Esophagus squamous epithelium (tissue), 4 donors: ENCODE measurements around the gene PVRIG.

Source experiments
- POLR2A ChIP-seq, 4 donors: fragments of 450-650 bp; IDR thresholded peaks; one replicate each; pipeline ENCODE4 v1.6.1; 2017; ENCODE audit warnings: antibody characterized with exemption in 4 of 4, mild to moderate bottlenecking in 4 of 4, moderate library complexity in 3 of 4
- TF ChIP-seq, protein P1 (sequence below), 6 experiments: fragments of 450-650 bp in 4 of 6; fragments of 200-600 bp in 2 of 6; sonication (generic) in 2 of 6; IDR thresholded peaks; one replicate each; pipeline ENCODE4 v1.5.1; 2016 to 2019; ENCODE audit warnings: antibody characterized with exemption in 6 of 6, mild to moderate bottlenecking in 4 of 6, moderate library complexity in 4 of 6

GRCh38 chr7:100185726-100186125 is 34.0 kb upstream of the PVRIG start:
- TF ChIP-seq, protein P1, sequence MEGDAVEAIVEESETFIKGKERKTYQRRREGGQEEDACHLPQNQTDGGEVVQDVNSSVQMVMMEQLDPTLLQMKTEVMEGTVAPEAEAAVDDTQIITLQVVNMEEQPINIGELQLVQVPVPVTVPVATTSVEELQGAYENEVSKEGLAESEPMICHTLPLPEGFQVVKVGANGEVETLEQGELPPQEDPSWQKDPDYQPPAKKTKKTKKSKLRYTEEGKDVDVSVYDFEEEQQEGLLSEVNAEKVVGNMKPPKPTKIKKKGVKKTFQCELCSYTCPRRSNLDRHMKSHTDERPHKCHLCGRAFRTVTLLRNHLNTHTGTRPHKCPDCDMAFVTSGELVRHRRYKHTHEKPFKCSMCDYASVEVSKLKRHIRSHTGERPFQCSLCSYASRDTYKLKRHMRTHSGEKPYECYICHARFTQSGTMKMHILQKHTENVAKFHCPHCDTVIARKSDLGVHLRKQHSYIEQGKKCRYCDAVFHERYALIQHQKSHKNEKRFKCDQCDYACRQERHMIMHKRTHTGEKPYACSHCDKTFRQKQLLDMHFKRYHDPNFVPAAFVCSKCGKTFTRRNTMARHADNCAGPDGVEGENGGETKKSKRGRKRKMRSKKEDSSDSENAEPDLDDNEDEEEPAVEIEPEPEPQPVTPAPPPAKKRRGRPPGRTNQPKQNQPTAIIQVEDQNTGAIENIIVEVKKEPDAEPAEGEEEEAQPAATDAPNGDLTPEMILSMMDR (IDR thresholded peaks at IDR 0.05) = no peak
- TF ChIP-seq POLR2A (IDR thresholded peaks at IDR 0.05) = no peak
